Measurements from ENCODE around the gene CYTL1. TPM values are rescaled to one million over a fixed set of nuclear protein-coding genes. Genes with fewer than 3 reads are reported as not detected.
A peak's percentile ranks its signal among the peaks of the same experiment; 100 is the strongest.
"Not testable (repeated sequence)": the region's sequence is repeated elsewhere in the genome, so short reads cannot be mapped to it uniquely, and the experiment has no call there.

CYTL1 gene, protein sequence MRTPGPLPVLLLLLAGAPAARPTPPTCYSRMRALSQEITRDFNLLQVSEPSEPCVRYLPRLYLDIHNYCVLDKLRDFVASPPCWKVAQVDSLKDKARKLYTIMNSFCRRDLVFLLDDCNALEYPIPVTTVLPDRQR
- total RNA-seq, result 0.36 and 15.3 TPM in 2 replicates

DNA sequence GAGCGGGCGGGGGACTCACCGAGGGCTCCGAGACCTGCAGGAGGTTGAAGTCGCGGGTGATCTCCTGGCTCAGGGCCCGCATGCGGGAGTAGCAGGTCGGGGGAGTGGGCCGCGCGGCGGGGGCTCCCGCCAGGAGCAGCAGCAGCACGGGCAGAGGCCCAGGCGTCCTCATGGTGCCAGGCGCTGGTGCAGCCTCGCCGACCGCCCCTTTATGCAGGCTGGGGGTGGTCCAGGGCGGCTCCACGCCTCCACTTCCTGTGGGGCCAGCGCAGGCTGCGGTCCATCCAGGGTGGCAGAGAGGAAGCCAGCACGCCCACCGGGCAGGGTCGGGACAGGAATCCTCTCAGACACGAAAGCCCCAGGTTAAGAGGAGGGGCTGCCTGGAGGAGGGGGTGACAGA, at the start of gene CYTL1:
Gene CYTL1, minus strand, starts transcription at position 185 of the 400 bp plus-strand sequence. Its CDS starts 13 bp downstream, at position 172.
- H3K4me3 ChIP-seq (ENCODE audit: insufficient read depth, low read length), result peak within 1 kb of the TSS; percentile 65
- no peak within 1 kb of the TSS for H3K27ac ChIP-seq (ENCODE audit: low read depth, low read length)
- H3K4me2 ChIP-seq (ENCODE audit: insufficient read depth, low read length), result peak within 1 kb of the TSS; percentile 47
- H3K9me3 ChIP-seq (ENCODE audit: low read depth, low read length), result peaks cover 7% of the 10 kb centered on the region
- peaks cover 16% of the 10 kb centered on the region for H3K27me3 ChIP-seq (ENCODE audit: insufficient read depth, low read length)
- peaks cover 5% of the 10 kb centered on the region for H3K4me1 ChIP-seq (ENCODE audit: insufficient read depth, low read length)
- H3K36me3 ChIP-seq (ENCODE audit: insufficient read depth, low read length), result no peaks in the 10 kb centered on the region
- TF ChIP-seq, protein P1, sequence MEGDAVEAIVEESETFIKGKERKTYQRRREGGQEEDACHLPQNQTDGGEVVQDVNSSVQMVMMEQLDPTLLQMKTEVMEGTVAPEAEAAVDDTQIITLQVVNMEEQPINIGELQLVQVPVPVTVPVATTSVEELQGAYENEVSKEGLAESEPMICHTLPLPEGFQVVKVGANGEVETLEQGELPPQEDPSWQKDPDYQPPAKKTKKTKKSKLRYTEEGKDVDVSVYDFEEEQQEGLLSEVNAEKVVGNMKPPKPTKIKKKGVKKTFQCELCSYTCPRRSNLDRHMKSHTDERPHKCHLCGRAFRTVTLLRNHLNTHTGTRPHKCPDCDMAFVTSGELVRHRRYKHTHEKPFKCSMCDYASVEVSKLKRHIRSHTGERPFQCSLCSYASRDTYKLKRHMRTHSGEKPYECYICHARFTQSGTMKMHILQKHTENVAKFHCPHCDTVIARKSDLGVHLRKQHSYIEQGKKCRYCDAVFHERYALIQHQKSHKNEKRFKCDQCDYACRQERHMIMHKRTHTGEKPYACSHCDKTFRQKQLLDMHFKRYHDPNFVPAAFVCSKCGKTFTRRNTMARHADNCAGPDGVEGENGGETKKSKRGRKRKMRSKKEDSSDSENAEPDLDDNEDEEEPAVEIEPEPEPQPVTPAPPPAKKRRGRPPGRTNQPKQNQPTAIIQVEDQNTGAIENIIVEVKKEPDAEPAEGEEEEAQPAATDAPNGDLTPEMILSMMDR (IDR thresholded peaks at IDR 0.05; ENCODE audit: extremely low read depth, low read depth, low read length), result no peak
- H3K79me2 ChIP-seq (ENCODE audit: insufficient read depth, low read length), result no peaks in the 10 kb centered on the region
- DNase-seq (ENCODE audit: insufficient read length, low spot score, missing footprints), result no peak
- H4K20me1 ChIP-seq (ENCODE audit: insufficient read depth, low read length), result no peaks in the 10 kb centered on the region
- H2AFZ ChIP-seq (ENCODE audit: low read length), result peak within 1 kb of the TSS; percentile 54

DNA sequence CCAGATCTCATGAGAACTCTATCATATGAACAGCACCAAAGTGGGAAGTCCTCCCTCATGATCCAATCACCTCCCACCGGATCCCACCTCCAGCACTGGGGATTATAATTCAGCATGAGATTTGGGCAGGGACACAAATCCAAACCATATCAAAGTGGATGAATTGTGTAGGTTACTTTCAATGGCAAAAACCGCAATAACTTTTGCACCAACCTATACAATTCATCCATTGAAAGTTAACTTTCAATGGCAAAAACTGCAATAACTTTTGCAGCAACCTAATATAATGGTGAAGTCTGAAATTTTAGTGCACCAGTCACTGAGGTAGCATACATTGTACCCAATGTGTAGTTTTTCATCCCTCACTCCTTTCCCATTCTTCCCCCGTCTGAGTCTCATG, 48.6 kb upstream of the CYTL1 start:
- Histone ChIP-seq H2AFZ (ENCODE audit: low read length) (no peak overlapping the region), H3K36me3 (ENCODE audit: insufficient read depth, low read length) (no peaks in the 10 kb centered on the region), H3K27ac (ENCODE audit: low read depth, low read length) (no peak overlapping the region), H3K79me2 (ENCODE audit: insufficient read depth, low read length) (no peaks in the 10 kb centered on the region), H3K4me3 (ENCODE audit: insufficient read depth, low read length) (no peak overlapping the region), H4K20me1 (ENCODE audit: insufficient read depth, low read length) (no peaks in the 10 kb centered on the region), H3K27me3 (ENCODE audit: insufficient read depth, low read length) (no peaks in the 10 kb centered on the region), H3K4me1 (ENCODE audit: insufficient read depth, low read length) (no peaks in the 10 kb centered on the region), H3K9me3 (ENCODE audit: low read depth, low read length) (no peaks in the 10 kb centered on the region), H3K4me2 (ENCODE audit: insufficient read depth, low read length) (no peak overlapping the region)
- no peak for DNase-seq (ENCODE audit: insufficient read length, low spot score, missing footprints)
- TF ChIP-seq, protein P1 (IDR thresholded peaks at IDR 0.05; ENCODE audit: extremely low read depth, low read depth, low read length), result no peak

DNA sequence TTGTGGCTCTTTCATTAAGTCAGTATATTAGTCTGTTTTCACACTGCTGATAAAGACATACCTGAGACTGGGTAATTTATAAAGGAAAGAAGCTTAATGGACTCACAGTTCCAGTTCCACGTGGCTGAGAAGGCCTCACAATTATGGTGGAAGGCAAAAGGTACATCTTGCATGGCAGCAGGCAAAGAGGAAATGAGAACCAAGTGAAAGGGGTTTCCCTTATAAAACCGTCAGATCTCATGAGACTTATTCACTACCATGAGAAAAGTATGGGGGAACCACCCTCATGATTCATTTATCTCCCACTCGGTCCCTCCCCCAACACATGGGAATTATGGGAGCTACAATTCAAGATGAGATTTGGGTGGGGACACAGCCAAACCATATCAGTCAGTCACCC, 47.7 kb upstream of the CYTL1 start:
- H3K27ac ChIP-seq (ENCODE audit: low read depth, low read length); H4K20me1 ChIP-seq (ENCODE audit: insufficient read depth, low read length); H3K4me1 ChIP-seq (ENCODE audit: insufficient read depth, low read length); H3K4me3 ChIP-seq (ENCODE audit: insufficient read depth, low read length); H3K4me2 ChIP-seq (ENCODE audit: insufficient read depth, low read length); H2AFZ ChIP-seq (ENCODE audit: low read length); DNase-seq (ENCODE audit: insufficient read length, low spot score, missing footprints); H3K36me3 ChIP-seq (ENCODE audit: insufficient read depth, low read length); H3K79me2 ChIP-seq (ENCODE audit: insufficient read depth, low read length); H3K27me3 ChIP-seq (ENCODE audit: insufficient read depth, low read length); H3K9me3 ChIP-seq (ENCODE audit: low read depth, low read length): not testable (repeated sequence)

DNA sequence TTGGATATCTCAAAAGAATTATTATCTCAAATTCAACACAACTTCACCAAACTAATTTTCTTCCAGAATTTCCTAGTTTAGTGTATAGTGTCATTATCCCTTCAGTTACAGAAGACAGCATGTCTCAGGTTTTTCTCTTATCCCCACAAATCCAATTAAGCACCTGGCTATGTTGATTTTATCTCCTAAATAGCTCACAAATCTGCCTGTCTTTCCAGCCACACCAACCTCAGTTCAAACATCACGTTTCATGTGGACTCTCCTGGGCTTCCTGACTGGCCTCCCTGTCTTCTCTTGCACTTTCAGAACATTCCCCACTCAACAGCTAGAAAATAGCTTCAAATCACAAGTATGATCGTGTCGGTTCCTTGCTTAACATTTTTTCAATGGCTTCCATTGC, 46.8 kb upstream of the CYTL1 start:
- Histone ChIP-seq H3K4me1 (ENCODE audit: insufficient read depth, low read length) (no peaks in the 10 kb centered on the region), H3K36me3 (ENCODE audit: insufficient read depth, low read length) (no peaks in the 10 kb centered on the region), H2AFZ (ENCODE audit: low read length) (no peak overlapping the region), H3K4me2 (ENCODE audit: insufficient read depth, low read length) (no peak overlapping the region), H3K27ac (ENCODE audit: low read depth, low read length) (no peak overlapping the region), H4K20me1 (ENCODE audit: insufficient read depth, low read length) (no peaks in the 10 kb centered on the region), H3K79me2 (ENCODE audit: insufficient read depth, low read length) (no peaks in the 10 kb centered on the region), H3K9me3 (ENCODE audit: low read depth, low read length) (no peaks in the 10 kb centered on the region), H3K4me3 (ENCODE audit: insufficient read depth, low read length) (no peak overlapping the region), H3K27me3 (ENCODE audit: insufficient read depth, low read length) (no peaks in the 10 kb centered on the region)
- no peak for DNase-seq (ENCODE audit: insufficient read length, low spot score, missing footprints)
- TF ChIP-seq, protein P1 (IDR thresholded peaks at IDR 0.05; ENCODE audit: extremely low read depth, low read depth, low read length), result no peak
